GM18909 (cell line): ENCODE measurements around the gene CDC42.
"Not testable (repeated sequence)": the region's sequence is repeated elsewhere in the genome, so short reads cannot be mapped to it uniquely, and the experiment has no call there.

Source experiments
- ATAC-seq: cut with Tn5 transposase; IDR thresholded peaks from one replicate; pipeline ENCODE4 v1.9.1; 2021; ENCODE audit warnings: mild to moderate bottlenecking; ENCODE audit not compliant: unreplicated experiment, poor library complexity

Gene CDC42

DNA sequence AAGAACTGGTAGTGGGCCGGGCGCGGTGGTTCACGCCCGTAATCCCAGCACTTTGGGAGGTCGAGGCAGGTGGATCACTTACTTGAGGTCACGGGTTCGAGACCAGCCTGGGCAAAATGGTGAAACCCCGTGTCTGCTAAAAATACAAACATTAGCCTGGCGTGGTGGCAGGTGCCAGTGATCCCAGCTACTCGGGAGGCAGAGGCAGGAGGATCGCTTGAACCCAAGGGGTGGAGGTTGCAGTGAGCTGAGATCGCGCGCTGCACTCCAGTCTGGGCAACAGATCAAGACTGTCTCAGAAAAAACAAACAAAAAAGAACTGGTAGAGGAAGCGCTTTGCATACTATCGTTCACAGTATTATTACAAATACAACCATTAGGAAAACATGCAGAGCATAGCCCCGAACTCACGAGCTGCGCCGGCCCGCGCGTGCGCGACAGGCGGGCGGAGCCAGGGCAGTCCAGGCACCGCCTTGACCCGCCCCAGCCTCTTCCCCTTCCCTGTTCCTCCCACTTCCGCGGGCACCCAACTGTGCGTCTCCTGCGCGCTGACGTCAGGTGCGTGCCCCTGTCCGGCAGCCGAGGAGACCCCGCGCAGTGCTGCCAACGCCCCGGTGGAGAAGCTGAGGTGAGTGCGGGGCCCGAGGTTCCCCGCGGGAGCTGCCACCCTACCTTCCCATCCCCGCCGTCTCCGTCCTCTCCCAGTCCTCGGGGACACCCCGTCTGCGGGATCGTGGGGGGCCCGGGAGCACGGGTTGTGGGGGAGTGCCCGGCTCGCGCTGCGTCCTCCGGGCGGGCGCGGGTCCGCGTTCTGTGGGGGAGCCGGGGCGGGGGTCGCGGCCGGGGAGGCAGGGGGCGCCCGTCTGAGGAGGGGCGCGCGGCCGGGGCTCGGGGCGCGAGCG is at the start of gene CDC42:
Gene CDC42, plus strand, starts transcription at position 595 of the 902 bp plus-strand sequence. CDS start 25,770 bp downstream, outside the sequence.
- ATAC-seq, result peak; percentile 87

DNA sequence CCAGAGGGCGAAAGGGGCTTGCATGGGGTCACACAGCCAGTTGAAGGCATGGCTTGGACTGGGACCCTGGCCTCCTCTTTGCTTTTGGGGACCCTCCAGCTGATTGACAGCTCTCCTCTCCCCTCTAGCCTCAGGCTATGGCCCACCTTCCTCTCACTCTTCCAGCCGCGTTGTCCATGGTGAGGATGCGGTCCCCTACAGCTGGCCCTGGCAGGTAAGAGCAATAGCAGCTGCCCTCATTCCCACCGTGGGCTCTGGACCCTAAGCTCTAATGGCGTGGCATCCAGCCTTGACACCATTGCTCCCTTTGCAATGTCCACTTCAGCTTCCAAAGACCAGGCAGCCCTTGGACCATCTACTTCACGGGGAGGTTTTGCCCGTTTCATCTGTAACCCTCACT is 49.6 kb upstream of the CDC42 start:
- ATAC-seq, result not testable (repeated sequence)

DNA sequence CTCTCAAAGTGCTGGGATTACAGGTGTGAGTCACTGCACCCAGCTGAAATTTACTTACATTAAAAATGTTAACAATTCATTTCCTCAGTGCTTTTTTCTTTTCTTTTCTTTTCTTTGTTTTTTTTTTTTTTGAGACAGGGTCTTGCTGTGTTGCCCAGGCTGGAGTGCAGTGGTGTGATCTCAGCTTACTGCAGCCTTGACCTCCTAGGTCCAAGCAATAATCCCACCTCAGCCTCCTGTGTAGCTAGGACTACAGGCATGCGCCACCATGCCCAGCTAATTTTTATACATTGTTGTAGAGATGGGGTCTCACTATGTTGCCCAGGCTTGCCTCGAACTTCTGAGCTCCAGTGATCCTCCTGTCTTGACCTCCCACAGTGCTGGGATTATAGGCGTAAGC is 48.5 kb upstream of the CDC42 start:
- ATAC-seq, result not testable (repeated sequence)

DNA sequence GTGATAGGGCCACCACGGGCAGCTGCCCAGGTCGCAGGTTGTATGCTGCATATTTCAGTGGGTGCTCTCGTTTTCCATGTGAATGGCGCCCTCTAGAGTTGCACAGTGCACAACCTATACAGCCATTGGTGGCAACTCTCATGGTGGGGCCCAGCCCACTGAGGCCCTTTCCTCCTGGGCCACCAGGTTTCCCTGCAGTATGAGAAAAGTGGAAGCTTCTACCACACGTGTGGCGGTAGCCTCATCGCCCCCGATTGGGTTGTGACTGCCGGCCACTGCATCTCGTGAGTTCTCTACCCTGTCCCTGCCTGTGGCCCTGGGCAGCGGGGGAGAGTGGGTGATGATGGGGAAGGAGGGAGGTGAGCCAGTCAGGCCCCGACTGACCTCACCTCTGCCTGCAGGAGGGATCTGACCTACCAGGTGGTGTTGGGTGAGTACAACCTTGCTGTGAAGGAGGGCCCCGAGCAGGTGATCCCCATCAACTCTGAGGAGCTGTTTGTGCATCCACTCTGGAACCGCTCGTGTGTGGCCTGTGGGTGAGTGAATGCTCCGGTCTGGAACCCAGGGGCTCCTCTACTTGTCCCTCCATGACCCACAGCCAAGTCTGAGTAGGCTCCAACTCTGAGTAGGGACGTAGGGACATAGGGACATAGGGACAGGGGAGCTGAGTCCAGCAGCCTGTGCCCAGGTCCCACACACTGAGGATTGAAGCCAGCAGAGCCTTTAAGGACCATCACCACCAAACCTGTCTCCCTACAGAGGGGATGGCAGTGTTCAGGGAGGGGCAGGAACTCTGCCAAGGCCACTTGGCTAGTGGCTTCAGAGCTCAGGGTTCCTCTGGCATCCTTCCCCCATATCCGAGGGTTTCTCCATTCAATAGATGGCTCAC is 47.0 kb upstream of the CDC42 start:
- not testable (repeated sequence) for ATAC-seq

DNA sequence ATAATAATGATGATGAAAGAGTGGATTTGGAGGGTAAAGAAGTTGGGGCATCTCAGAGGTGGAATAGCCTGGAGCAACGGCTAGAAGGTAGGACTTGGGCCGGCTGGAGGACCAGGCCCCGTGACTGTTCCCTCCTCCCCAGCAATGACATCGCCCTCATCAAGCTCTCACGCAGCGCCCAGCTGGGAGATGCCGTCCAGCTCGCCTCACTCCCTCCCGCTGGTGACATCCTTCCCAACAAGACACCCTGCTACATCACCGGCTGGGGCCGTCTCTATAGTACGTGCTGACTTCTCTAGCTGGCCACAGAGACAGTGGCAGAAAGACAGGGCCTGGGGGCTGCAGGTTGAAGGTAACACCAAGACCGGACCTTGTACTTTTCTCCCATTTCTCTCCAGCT is 45.8 kb upstream of the CDC42 start:
- not testable (repeated sequence) for ATAC-seq

DNA sequence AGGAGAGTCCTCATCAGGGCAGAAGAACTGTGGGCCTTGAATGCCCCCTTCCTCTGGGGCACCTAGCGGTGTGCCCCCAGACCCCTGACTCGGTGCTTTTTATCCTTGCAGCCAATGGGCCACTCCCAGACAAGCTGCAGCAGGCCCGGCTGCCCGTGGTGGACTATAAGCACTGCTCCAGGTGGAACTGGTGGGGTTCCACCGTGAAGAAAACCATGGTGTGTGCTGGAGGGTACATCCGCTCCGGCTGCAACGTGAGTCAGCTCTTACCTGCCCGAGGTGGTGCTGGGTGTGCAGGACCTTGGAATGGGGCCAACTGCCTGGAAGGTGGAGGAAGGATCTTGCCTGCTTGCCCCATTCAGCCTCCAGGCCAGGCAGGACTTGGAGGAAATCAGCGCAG is 45.2 kb upstream of the CDC42 start:
- not testable (repeated sequence) for ATAC-seq

DNA sequence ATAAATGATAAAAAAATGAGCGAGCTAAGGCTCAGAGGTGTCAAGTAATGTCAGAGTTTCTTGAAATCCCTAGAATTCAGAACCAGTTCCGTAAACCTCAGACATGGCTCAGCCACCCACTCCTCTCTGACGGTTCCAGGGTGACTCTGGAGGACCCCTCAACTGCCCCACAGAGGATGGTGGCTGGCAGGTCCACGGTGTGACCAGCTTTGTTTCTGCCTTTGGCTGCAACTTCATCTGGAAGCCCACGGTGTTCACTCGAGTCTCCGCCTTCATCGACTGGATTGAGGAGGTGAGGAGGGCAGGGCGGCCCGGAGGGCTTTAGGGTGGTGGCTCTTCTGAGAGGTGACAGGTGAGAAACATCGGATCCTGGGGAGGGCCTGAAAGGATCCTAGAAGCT is 42.9 kb upstream of the CDC42 start:
- not testable (repeated sequence) for ATAC-seq

DNA sequence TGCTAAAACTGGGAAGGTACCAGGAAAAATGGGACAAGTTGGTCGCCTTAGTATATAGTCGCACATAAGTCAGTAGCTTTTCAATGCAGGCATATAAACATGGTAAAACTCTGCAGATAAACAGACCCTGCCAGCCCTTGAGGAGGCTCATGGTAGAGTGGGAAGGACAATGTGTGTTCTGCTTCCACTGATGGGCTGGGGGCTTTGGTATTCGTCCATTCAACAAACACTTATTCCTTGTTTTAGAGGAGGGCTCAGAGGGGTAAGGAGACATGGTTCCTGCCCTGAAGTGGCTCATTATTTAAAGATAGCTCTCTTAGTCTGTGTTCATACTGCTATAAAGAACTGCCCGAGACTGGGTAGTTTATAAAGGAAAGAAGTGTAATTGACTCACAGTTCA is 39.8 kb upstream of the CDC42 start:
- ATAC-seq, result not testable (repeated sequence)

DNA sequence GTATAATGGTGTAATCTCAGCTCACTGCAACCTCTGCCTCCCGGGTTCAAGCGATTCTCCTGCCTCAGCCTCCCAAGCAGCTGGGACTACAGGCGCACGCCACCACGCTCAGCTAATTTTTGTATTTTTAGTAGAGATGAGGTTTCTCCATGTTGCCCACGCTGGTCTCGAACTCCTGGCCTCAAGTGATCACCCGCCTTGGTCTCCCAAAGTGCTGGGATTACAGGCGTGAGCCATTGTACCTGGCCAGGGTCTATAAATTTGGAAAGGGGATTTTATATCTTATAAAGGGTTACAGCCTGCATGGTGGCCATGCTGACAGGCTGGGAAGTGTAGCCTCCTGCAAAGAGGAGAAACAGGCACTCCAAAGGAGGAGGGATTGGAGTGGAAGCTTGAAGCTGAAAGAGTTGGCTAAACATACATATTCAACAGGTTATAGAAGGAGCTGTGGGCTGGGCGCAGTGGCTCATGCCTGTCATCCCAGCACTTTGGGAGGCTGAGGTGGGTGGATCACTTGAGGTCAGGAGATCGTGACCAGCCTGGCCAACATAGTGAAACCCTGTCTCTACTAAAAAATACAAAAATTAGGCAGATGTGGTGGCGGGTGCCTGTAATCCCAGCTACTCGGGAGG is 37.8 kb upstream of the CDC42 start:
- ATAC-seq, result not testable (repeated sequence)

DNA sequence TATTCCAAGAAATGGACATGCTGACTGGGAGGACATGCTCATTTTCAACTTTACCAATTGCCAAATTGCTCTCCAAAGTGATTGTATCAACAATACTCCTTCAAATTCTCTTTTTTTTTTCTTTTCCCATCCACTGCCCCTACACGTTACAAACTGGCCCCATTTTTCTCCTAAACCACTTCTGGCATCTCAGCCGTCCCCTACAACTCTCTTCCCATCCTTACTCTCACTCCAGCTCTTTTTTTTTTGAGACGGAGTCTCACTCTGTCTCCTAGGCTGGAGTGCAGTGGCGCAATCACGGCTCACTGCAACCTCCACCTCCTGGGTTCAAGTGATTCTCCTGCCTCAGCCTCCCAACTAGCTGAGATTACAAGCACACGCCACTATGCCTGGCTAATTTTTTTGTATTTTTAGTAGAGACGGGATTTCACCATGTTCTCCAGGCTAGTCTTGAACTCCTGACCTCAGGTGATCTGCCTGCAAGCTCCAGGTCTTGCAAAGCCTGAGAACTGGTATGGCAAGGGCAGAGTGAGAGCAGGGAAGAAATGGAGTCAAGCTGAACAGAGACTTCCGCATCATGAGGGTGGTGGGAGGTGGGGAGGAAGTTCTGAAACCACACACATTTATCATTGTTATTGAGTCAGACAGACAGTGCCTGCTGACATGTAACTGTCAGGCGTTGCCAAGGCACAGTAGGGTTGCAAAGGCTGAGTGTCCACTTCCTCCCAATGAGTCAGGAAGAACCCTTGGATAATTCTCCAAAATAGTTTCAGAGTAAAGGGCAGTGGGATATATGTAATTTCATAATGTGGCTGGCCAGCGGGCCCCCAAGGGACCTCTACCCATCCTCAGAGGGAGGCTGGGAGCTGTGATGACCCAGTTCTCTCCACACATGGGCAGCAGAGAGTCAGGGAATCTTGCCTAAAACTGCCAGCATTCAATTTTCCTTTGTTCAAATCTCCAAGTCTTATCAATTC is 33.6 kb upstream of the CDC42 start:
- peak; percentile 58 for ATAC-seq

DNA sequence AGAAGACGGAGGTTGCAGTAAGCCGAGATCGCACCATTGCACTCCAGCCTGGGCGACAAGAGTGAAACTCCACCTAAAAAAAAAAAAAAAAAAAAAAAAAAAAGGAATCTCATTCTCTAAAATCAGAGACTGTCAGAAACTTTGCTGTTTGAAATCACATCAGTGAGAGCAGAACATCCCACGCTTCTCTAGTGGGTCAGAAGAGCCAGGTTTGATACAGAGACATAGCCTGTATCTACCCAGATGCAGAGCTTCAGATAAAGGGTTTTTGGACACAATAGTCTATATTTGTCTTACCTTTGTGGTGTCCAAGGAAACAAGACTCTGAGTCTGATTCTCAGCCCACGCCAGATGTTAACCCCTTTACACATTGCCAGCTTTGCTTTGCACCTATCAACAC is 31.4 kb upstream of the CDC42 start:
- ATAC-seq, result no peak

DNA sequence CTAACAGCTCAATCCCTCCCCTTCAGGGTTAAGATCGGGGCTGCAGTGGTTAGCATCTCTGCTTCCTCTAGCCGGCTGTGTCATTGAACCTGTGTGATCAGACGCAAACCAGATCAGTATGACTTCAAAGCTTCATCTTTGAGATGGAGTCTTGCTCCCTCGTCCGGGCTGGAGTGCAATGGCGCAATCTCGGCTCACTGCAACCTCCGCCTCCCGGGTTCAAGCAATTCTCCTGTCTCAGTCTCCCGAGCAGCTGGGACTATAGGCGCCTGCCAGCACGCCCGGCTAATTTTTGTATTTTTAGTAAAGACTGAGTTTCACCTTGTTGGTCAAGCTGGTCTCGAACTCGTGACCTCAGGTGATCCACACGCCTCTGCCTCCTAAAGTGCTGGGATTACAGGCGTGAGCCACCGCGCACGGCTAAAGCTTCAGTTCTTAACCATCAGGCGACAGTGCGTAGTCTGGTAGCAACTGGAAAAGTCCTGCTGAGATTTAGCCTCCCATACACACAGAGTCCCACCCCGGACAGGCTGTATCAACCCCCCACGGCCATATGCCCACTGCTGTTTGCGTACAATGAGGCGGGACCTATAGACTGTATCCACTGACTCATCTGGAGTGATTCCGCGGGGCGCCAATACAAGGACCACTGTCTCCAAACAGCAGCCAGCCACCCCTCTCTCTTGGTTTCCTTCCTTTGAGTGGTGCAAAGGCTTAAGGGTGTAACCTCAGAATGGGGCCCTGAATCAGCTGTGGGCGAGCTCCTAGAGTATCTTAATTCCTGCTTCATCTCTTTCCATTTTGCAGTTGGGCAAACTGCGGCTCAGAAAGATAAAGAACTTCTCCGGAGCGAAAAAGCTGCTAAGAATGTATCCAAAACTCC is 27.8 kb upstream of the CDC42 start:
- peak; percentile 48 for ATAC-seq

DNA sequence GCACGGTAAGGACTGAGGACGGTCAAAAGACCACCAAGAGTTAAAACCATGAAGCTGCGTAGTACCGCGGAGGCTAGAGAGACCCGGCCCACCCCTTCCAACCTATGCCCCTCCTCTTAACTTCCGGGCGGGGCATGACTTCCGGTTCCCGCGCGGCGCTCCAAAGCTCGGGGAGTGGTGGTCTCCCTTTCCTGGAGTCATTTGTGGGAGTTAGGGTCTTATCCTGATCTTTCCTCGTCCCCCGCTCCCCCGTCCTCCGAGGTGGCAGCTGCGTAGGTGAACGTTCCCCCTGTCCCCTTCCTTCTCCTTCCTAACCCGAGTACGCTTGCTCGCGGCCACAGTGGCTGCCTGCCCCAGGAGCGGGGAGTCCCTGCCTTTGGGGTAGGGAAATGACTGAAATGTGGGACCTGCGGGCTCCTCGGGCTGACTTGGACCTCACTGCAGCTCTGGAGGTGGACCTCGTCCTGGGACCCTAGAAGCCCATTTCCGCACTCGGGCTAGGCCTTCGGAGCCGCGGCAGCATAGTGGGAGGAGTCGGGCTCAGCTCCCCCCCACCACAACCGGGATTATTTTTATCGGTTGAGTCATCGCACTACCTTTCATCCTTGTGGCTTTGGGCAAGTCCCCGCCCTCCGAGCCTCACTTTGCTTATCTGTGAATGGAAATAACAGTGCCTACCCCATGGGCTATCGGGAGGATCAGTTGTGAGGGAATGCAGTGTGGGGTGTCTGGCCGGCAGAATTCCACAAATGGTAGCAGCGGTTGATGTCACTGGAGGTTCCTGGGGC is 26.9 kb upstream of the CDC42 start:
- ATAC-seq, result peak; percentile 66

DNA sequence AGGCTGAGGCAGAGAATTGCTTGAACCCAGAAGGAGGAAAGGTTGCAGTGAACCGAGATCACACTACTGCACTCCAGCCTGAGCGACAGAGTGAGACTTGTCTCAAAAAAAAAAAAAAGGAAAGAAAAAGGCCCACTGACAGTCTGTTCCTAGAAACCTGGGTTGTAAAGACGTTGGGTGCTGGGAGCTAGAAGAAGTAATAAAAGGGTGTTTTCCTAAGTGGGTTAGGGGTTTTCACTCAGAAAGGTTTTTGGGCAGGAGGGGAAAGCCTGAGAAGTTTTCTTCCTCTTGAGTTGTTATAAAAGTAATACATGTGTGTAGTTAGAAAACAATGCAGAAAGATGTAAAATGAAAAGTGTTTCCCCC is 25.6 kb upstream of the CDC42 start:
- ATAC-seq, result no peak

DNA sequence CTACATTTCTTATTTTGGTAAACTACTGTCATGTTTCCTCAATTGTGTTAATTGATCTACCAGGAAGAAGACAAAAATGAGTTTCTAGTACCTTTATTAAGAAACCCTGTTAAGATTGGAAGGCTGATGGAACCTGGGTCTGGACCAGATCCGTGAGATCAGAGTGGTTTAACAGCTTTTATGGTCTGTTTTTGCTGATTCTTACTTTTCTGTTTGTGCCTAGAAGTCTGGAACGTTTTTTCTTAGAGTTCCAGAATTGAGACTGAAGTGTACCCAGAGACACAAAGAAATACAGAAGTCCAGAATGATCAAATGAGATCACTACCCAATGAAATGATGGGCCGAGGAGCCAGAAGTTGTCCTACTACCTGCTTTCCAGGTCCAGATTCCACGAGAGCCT is 22.5 kb upstream of the CDC42 start:
- ATAC-seq, result no peak

DNA sequence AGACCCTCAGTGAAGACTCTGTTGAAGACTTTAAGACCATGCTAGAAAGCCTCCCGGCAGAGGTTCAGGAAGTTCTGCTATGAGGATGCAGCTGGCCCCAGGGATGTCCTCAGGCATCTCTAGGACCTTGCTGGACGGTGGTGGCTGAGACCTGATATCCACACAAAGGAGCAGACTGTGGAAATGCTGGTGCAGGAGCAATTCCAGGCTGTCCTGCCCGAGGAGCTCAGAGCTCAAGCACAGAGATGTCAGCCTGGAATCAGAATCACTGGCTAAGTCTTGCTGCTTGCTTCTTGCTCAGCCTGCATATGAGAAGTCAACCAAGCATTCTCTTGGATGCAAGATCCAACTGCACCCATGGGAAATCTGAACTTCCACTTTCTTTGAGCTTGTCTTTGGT is 22.0 kb upstream of the CDC42 start:
- ATAC-seq, result no peak

DNA sequence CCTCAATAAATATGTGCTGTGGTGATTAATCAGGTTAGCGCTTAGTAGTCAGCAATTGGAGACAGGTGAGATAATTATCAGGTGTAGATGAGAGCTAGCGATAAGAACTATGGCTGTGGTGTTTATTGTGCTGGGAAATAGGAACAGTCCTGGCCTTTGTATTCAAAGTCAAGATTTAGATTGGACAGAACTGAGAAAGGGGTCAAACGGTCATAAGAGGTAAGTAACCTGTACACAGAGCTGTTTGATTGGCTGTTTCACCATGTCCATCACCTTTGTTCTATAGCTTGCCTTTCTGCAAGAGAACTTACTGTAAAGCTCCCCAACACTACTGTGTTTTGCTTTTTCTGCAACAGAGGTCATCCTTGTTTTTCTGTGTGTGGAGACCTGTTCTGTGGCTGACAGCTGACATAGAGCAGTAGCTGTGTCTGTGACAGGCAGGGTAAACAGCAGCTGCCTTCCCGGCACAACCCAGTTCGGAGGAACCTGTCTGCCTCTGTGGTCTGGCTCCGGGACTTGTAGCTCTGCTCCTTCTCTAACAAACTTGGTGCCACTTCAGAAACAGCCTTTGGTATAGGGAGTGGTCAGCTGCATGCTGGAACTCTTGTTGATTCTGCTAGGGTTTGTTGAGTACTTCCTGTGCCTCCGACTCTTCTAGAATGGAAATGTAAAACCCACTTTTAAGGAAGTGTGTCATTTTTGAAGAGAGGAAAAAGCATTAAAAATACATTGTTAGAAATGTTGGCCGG is 21.1 kb upstream of the CDC42 start:
- ATAC-seq, result no peak
